ENCODE data around the gene DLX6. TPM values are rescaled to one million over a fixed set of nuclear protein-coding genes. Genes with fewer than 3 reads are reported as not detected.

Gene DLX6
- total and polyA plus RNA-seq, 2 of the 8 experiments (the other 6 are each of a cell fraction or from before 2014, with no cell fraction given), result not detected

- Histone ChIP-seq H2BK120ac (replicated peaks; ENCODE audit: low read depth, low read length) (no peak overlapping the region), H2AFZ (ENCODE audit: low read length) (no peak overlapping the region), H3K36me3 (ENCODE audit: control insufficient read depth in 2 of 4, insufficient read depth in 4 of 4, low read length in 3 of 4) (no peaks in the 10 kb centered on the region), H2BK15ac (ENCODE audit: low read length) (no peak overlapping the region), H2BK20ac (ENCODE audit: low read length) (no peak overlapping the region), H3K14ac (ENCODE audit: insufficient read length) (no peak overlapping the region), H2BK5ac (ENCODE audit: low read depth, low read length) (no peak overlapping the region), H3K79me2 (ENCODE audit: control insufficient read depth in 1 of 2, insufficient read depth in 2 of 2, low read length in 2 of 2) (no peaks in the 10 kb centered on the region), H3K18ac (ENCODE audit: extremely low read depth, low read length) (no peak overlapping the region), H2AK5ac (ENCODE audit: low read depth, low read length) (no peak overlapping the region), H3K23me2 (ENCODE audit: low read depth, low read length) (no peaks in the 10 kb centered on the region; the same call in 1 of the 2 replicates), H2BK12ac (ENCODE audit: low read depth, low read length) (no peak overlapping the region), H3K27me3 (replicated peaks in 1 of 4; ENCODE audit: control insufficient read depth in 3 of 4, extremely low read depth in 1 of 4, insufficient read depth in 3 of 4, low read length in 3 of 4) (no peaks in the 10 kb centered on the region), H4K91ac (replicated peaks; ENCODE audit: insufficient read length, low read length) (no peak overlapping the region), H3K79me1 (ENCODE audit: low read depth, low read length) (no peaks in the 10 kb centered on the region), H4K5ac (ENCODE audit: insufficient read length, low read depth, low read length) (no peak overlapping the region), H3K4me3 (ENCODE audit: extremely low read depth in 1 of 4, insufficient read depth in 2 of 4, low read depth in 3 of 4, low read length in 4 of 4) (no peak overlapping the region), H4K20me1 (replicated peaks in 1 of 2; ENCODE audit: control insufficient read depth in 1 of 2, insufficient read depth in 2 of 2, low read length in 2 of 2) (no peaks in the 10 kb centered on the region), H3K9me3 (ENCODE audit: insufficient read depth in 2 of 2, low read depth in 1 of 2, low read length in 1 of 2) (no peaks in the 10 kb centered on the region), H3K4ac (replicated peaks; ENCODE audit: insufficient read length, low read depth, low read length) (no peak overlapping the region), H3K4me1 (replicated peaks in 1 of 4; ENCODE audit: control insufficient read depth in 3 of 4, insufficient read depth in 4 of 4, low read length in 3 of 4) (no peaks in the 10 kb centered on the region), H3K9ac (replicated peaks in 1 of 4; ENCODE audit: extremely low read depth in 1 of 4, low read depth in 3 of 4, low read length in 3 of 4) (no peak overlapping the region), H3K23ac (ENCODE audit: insufficient read length) (no peak overlapping the region), H3K27ac (ENCODE audit: low read depth, low read length) (no peak overlapping the region), H3K4me2 (ENCODE audit: insufficient read depth in 1 of 2, low read depth in 2 of 2, low read length in 2 of 2) (no peak overlapping the region), H3K56ac (replicated peaks; ENCODE audit: insufficient read length, low read depth, low read length) (no peak overlapping the region), H4K8ac (ENCODE audit: extremely low read depth, insufficient read depth, low read length) (no peak overlapping the region)
- WGBS, 2 experiments (ENCODE audit: extremely low coverage in 1 of 2, insufficient coverage in 1 of 2, insufficient read length in 1 of 2, insufficient replicate concordance in 2 of 2, low coverage in 1 of 2, low lambda C conversion rate in 2 of 2, missing lambda C conversion rate in 1 of 2), result 90% methylated on average over 9 of the region's 9 CpGs; no CpG with 5 or more reads in 1 of the 2 experiments
- DNase-seq (ENCODE audit: low read depth in 1 of 2, low spot score in 2 of 2), result no peak
- ChIA-PET CTCF (ENCODE audit: partially characterized antibody) (no interaction called here), POLR2A (ENCODE audit: partially characterized antibody) (no interaction called here)
- TF ChIP-seq RXRA (IDR thresholded peaks at IDR 0.05; ENCODE audit: insufficient read depth, low read depth, low read length), result no peak
- no peak for TF ChIP-seq RNF2 (IDR thresholded peaks at IDR 0.05; ENCODE audit: borderline replicate concordance, low read depth, low read length, missing control alignments, poor library complexity, severe bottlenecking)
- no peak for TF ChIP-seq CREB1 (IDR thresholded peaks at IDR 0.05)
- TF ChIP-seq EP300 (IDR thresholded peaks at IDR 0.05; ENCODE audit: borderline replicate concordance in 1 of 2, low read depth in 2 of 2, low read length in 2 of 2), result no peak
- TF ChIP-seq CTCF (IDR thresholded peaks at IDR 0.05; ENCODE audit: control extremely low read depth in 1 of 3, insufficient read depth in 1 of 3, low read depth in 1 of 3, low read length in 3 of 3), result no peak
- TF ChIP-seq CEBPB (IDR thresholded peaks at IDR 0.05; ENCODE audit: low read depth, low read length), result no peak
- TF ChIP-seq YY1 (IDR thresholded peaks at IDR 0.05; ENCODE audit: low read depth, low read length), result no peak
- no peak for TF ChIP-seq KDM1A (IDR thresholded peaks at IDR 0.05; ENCODE audit: borderline replicate concordance, low read length)
- no peak for FAIRE-seq
These were observed 43.0 kb upstream of the DLX6 start for GRCh38 chr7:96962221-96962885.
